Peyer's patch (tissue), 4 donors: ENCODE measurements around the gene TYRP1.

Experiments
- CTCF ChIP-seq, 6 experiments: fragments of 450-650 bp in 4 of 6; fragments of 200-600 bp in 2 of 6; sonication (generic) in 1 of 6; IDR thresholded peaks; one replicate each; pipeline ENCODE4 v1.5.1; 2017 to 2019; ENCODE audit warnings: antibody characterized with exemption in 6 of 6, mild to moderate bottlenecking in 3 of 6, moderate library complexity in 1 of 6
- POLR2A ChIP-seq, 2 donors: fragments of 450-650 bp; IDR thresholded peaks; one replicate each; pipeline ENCODE4 v1.5.1; 2017; ENCODE audit warnings: antibody characterized with exemption in 2 of 2, mild to moderate bottlenecking in 2 of 2, moderate library complexity in 2 of 2

- TF ChIP-seq CTCF (IDR thresholded peaks at IDR 0.05) = no peak
- TF ChIP-seq POLR2A (IDR thresholded peaks at IDR 0.05) = no peak
Observed at GRCh38 chr9:12656803-12657202, 36.4 kb upstream of the TYRP1 start.
